DMS153 treated with DMSO at 0.1 percent for 48 hours (cell line): ENCODE measurements around the gene DYRK1A.
"Not testable (repeated sequence)": the region's sequence is repeated elsewhere in the genome, so short reads cannot be mapped to it uniquely, and the experiment has no call there.

Experiments
- DNase-seq: peaks from one replicate; lab custom pipeline; 2025; ENCODE audit not compliant: unreplicated experiment; lab: John Stamatoyannopoulos, UW

The DYRK1A gene

GRCh38 chr21:37524944-37525343, 158.4 kb downstream of the DYRK1A start:
- not testable (repeated sequence) for DNase-seq

- no peak for DNase-seq
These were observed 159.2 kb downstream of the DYRK1A start for GRCh38 chr21:37525810-37526209.

GRCh38 chr21:37527103-37527502, 160.5 kb downstream of the DYRK1A start:
- no peak for DNase-seq

GRCh38 chr21:37527716-37528115, 161.1 kb downstream of the DYRK1A start:
- DNase-seq, result no peak

GRCh38 chr21:37528150-37528937, 161.8 kb downstream of the DYRK1A start:
- DNase-seq, result no peak

- no peak for DNase-seq
These were observed 163.1 kb downstream of the DYRK1A start for GRCh38 chr21:37529649-37530048.

- no peak for DNase-seq
These were observed 164.4 kb downstream of the DYRK1A start for GRCh38 chr21:37530901-37531351.

- no peak for DNase-seq
These were observed 164.9 kb downstream of the DYRK1A start for GRCh38 chr21:37531431-37531932.

- DNase-seq, result no peak
These were observed 166.6 kb downstream of the DYRK1A start for GRCh38 chr21:37532868-37533780.

GRCh38 chr21:37534431-37534830, 167.9 kb downstream of the DYRK1A start:
- no peak for DNase-seq

- no peak for DNase-seq
These were observed 168.6 kb downstream of the DYRK1A start for GRCh38 chr21:37535130-37535529.

GRCh38 chr21:37535672-37536071, 169.1 kb downstream of the DYRK1A start:
- DNase-seq, result no peak

- no peak for DNase-seq
These were observed 170.2 kb downstream of the DYRK1A start for GRCh38 chr21:37536616-37537278.

- DNase-seq, result no peak
These were observed 170.9 kb downstream of the DYRK1A start for GRCh38 chr21:37537391-37537996.

- DNase-seq, result no peak
These were observed 172.5 kb downstream of the DYRK1A start for GRCh38 chr21:37538971-37539590.

- DNase-seq, result not testable (repeated sequence)
These were observed 174.6 kb downstream of the DYRK1A start for GRCh38 chr21:37541128-37541527.

- no peak for DNase-seq
These were observed 175.9 kb downstream of the DYRK1A start for GRCh38 chr21:37542512-37542911.

- DNase-seq, result no peak
These were observed 179.8 kb downstream of the DYRK1A start for GRCh38 chr21:37546299-37546908.

GRCh38 chr21:37546949-37547614, 180.5 kb downstream of the DYRK1A start:
- peak; percentile 31 for DNase-seq
